HG03135 (cell line): Measurements from ENCODE around the gene SPINK5.

Source experiments
- ATAC-seq: cut with Tn5 transposase; IDR thresholded peaks from one replicate; pipeline ENCODE4 v1.9.1; 2021; ENCODE audit warnings: mild to moderate bottlenecking, moderate library complexity; ENCODE audit not compliant: unreplicated experiment

SPINK5 gene

DNA sequence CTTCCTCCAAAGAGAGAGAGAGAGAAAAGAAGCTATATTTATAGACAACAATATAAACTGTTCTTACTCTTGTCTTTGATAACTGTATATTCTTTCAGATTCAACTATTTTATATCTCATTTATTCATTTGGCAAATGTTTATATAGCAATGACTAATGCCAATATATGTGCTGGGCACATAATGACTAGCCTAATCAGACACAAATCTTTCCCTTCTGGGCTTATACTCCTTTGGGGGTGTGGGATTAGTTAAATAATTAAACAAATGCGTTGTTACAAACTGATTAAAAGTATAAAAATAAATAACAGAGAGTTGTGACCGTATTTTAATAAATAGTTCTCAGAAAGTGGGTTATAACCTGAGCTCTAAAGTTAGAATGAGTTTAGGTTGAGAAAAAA, 108.6 kb downstream of the SPINK5 start:
- ATAC-seq, result no peak

DNA sequence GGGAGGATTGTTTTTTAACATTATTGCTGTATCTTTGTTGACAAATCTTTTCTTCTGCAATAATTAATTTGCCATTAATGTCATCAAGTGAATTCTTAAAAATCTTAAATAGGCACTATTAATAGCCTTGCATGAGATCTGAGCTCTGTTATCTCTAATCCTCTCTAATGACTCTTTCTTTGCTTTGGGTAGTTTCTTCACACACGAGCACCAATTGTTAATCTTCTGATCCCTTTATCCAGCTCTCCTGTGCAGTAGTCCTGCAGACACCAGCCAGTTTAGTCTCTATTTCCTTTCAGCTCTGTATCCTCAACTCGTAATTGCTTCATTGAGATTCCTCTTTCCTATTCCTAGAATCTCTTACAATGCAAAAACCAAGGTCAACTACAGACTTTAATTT, 112.7 kb downstream of the SPINK5 start:
- no peak for ATAC-seq

DNA sequence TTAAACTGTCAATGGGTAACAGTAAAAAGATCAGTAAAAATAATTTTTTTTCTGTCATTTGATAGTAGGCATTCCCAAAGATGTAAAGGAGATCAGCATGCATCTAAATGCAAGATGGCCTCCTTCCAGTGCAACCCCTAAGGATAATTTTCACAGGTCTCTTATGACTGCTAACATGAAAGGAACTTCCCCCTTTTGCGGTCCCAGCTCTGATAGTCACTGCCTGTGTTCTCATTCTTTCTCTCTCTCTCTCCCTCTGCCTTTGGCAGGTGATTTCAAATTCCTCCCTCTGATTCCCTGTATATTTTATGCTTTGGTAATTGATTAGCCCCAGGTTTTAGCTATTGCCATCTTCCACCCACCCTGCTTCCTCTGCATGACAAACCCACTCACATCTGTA, 113.4 kb downstream of the SPINK5 start:
- ATAC-seq, result no peak

DNA sequence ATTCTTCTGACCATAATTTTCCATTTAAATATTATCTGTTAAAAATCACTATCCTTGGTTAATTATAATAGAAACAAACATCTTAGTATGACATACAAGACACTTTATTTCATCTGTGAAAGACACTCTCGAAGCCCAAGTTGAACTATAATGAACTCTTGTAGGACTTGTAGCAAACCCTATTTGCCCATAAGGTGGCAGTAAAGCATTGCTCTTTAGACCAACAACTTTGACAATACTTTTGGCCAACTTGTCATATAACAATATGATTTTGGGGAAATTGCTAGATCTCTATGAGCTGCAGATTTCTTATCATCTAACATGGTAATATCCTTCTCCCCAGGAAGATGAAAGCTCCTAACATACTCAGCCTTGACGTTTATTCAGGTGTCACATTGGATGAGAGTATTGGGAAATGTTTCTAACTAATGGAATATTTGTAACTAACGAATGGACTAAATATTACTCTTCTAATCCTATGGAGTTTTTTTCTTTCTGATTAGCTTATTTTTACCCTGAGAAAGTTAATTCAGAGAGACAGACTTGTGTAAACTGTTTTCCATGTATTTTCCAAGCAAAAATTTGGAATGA, 115.5 kb downstream of the SPINK5 start:
- ATAC-seq, result no peak

DNA sequence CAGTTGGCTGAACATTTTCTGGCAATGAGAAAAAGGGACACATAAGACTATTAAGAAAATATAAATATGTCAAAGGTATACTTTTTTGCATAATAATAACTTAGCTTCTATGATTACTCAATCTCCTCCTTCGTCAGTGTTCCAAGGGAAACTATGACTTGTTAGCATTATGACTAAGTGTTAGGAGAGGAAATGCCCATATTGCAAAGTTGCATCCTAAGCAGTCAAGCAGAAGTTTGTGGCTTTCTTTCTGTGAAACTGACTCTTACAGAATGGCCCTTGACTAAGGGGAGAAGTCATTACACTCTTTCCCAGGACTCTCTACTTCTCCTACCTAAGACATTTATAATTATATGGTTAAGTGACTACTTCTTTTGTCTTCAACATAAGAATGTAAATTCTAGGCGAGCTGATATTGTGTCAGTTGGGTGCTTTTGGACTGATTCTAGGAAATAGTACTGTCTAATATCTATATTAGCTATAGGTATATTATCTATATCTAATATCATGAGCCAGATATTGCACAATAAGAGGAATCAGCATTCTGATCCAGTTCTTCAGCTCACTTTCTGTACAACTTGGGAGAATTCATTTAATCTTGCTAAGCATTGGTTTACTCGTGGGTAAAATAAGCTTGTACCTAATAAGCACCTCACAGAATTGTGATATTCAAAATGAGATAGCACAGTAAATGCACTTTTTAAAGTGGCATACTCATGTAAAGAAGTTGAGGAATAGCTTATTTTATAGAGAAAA, 122.6 kb downstream of the SPINK5 start:
- no peak for ATAC-seq
